K562 (cell line): Measurements from ENCODE around the gene PGAM2.

ENCODE experiments used
- BMI1 ChIP-seq: fragments of 150-350 bp; IDR thresholded peaks from 2 replicates; pipeline ENCODE4 v1.6.1; 2014; ENCODE audit warnings: low read length
- E2F3 ChIP-seq: fragments of 250-450 bp; sonication (Bioruptor Pico); IDR thresholded peaks from 2 replicates; pipeline ENCODE4 v1.4.0; 2020; ENCODE audit warnings: mild to moderate bottlenecking
- EP300 ChIP-seq: IDR thresholded peaks from 2 replicates; pipeline ENCODE4 v1.6.1; 2012; ENCODE audit warnings: low read length, improper control_type of control experiment
- HMG20A ChIP-seq: fragments of 450-650 bp; formaldehyde crosslinking; conservative IDR thresholded peaks from 2 replicates; pipeline ENCODE4 v1.4.0; 2020; ENCODE audit warnings: mild to moderate bottlenecking, mixed read lengths
- MBD2 ChIP-seq: sonication (generic); IDR thresholded peaks from 2 replicates; pipeline ENCODE4 v1.6.1; 2016; ENCODE audit warnings: low read depth, borderline replicate concordance
- MXI1 ChIP-seq: IDR thresholded peaks from 2 replicates; pipeline ENCODE4 v1.6.1; 2011; ENCODE audit warnings: low read depth, mild to moderate bottlenecking, improper control_type of control experiment, low read length
- MYBL2 ChIP-seq, 2 experiments: fragments of 450-650 bp in 1 of 2; sonication (generic) in 1 of 2; formaldehyde crosslinking in 1 of 2; IDR thresholded peaks; 2 replicates each; pipeline versions ENCODE4 v1.6.1 to v1.8.1; 2017 to 2022; ENCODE audit warnings: borderline replicate concordance in 1 of 2, inconsistent platforms in 1 of 2, low read depth in 1 of 2, mild to moderate bottlenecking in 1 of 2, missing genetic modification reagents in 1 of 2, moderate library complexity in 1 of 2
- RAD21 ChIP-seq, 2 experiments: fragments of 250-450 bp in 1 of 2; fragments of 450-650 bp in 1 of 2; sonication (Bioruptor Pico) in 1 of 2; formaldehyde crosslinking in 1 of 2; IDR thresholded peaks in 1 of 2; conservative IDR thresholded peaks in 1 of 2; 2 replicates each; pipeline versions ENCODE4 v1.4.0 to v1.8.0; 2020 to 2022; ENCODE audit warnings: mild to moderate bottlenecking in 2 of 2, moderate library complexity in 1 of 2
- ZBTB1 ChIP-seq: sonication (generic); formaldehyde crosslinking; IDR thresholded peaks from 2 replicates; pipeline ENCODE4 v1.8.1; 2023; ENCODE audit warnings: missing genetic modification reagents, low read depth, mild to moderate bottlenecking, borderline replicate concordance
- ZNF197 ChIP-seq: fragments of 200-800 bp; sonication (Bioruptor generic); IDR thresholded peaks from 2 replicates; pipeline ENCODE4 v1.6.1; 2016; ENCODE audit warnings: low read depth, missing genetic modification characterization, missing compliant biosample characterization
- TF ChIP-seq, protein P1 (sequence below), 3 experiments: IDR thresholded peaks in 2 of 3; conservative IDR thresholded peaks in 1 of 3; 2 replicates each; pipeline ENCODE4 v1.5.1; 2011 to 2012; ENCODE audit warnings: low read length in 3 of 3, mild to moderate bottlenecking in 3 of 3, control low read depth in 2 of 3, improper control_type of control experiment in 1 of 3, inconsistent platforms in 1 of 3, low read depth in 1 of 3, mixed read lengths in 1 of 3, moderate library complexity in 1 of 3; ENCODE audit not compliant: insufficient read depth in 2 of 3
- TF ChIP-seq, protein P2 (sequence below), 2 experiments: fragments of 450-650 bp; IDR thresholded peaks; 2 replicates each; pipeline ENCODE4 v1.6.1; 2016; ENCODE audit warnings: mild to moderate bottlenecking in 2 of 2, borderline replicate concordance in 1 of 2, low read depth in 1 of 2, moderate library complexity in 1 of 2

DNA sequence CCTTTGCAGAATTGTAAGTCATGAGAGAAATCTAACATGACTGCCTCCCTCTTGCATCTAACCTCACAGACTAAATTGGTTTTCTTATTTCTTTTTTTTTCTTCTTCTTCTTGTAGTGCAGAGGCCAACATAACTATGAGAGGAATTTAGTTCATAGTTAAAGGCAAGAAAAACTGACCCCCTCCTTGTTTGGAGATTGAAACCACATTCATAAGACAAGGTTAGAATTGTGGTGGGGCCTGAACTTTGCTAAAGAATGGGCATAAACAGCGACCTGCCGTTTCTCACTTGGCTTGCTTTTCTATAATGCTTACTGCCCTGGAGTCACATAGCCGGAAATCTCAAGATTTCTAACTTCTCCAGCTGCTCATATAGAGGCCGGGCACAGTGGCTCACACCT is 19.3 kb upstream of the PGAM2 start:
- no peak for TF ChIP-seq RAD21 (CRISPR knock-in tag; conservative IDR thresholded peaks at IDR 0.05 in 1 of 2, IDR thresholded peaks at IDR 0.05 in 1 of 2)
- TF ChIP-seq, protein P1, sequence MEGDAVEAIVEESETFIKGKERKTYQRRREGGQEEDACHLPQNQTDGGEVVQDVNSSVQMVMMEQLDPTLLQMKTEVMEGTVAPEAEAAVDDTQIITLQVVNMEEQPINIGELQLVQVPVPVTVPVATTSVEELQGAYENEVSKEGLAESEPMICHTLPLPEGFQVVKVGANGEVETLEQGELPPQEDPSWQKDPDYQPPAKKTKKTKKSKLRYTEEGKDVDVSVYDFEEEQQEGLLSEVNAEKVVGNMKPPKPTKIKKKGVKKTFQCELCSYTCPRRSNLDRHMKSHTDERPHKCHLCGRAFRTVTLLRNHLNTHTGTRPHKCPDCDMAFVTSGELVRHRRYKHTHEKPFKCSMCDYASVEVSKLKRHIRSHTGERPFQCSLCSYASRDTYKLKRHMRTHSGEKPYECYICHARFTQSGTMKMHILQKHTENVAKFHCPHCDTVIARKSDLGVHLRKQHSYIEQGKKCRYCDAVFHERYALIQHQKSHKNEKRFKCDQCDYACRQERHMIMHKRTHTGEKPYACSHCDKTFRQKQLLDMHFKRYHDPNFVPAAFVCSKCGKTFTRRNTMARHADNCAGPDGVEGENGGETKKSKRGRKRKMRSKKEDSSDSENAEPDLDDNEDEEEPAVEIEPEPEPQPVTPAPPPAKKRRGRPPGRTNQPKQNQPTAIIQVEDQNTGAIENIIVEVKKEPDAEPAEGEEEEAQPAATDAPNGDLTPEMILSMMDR (IDR thresholded peaks at IDR 0.05 in 2 of 3, conservative IDR thresholded peaks at IDR 0.05 in 1 of 3; ENCODE audit: insufficient read depth in 2 of 3, low read depth in 1 of 3, low read length in 3 of 3), result no peak
- no peak for TF ChIP-seq ZNF197 (CRISPR knock-in tag)
- TF ChIP-seq HMG20A, result no peak
- no peak for TF ChIP-seq MXI1
- no peak for TF ChIP-seq MBD2
- TF ChIP-seq BMI1, result no peak
- TF ChIP-seq ZBTB1 (CRISPR knock-in tag), result no peak
- TF ChIP-seq MYBL2 (IDR thresholded peaks at IDR 0.05; ENCODE audit: low read depth), result no peak
- TF ChIP-seq MYBL2 (CRISPR knock-in tag; IDR thresholded peaks at IDR 0.05; ENCODE audit: borderline replicate concordance), result no peak
- no peak for TF ChIP-seq E2F3 (CRISPR knock-in tag)
- no peak for TF ChIP-seq EP300
- TF ChIP-seq, protein P2, sequence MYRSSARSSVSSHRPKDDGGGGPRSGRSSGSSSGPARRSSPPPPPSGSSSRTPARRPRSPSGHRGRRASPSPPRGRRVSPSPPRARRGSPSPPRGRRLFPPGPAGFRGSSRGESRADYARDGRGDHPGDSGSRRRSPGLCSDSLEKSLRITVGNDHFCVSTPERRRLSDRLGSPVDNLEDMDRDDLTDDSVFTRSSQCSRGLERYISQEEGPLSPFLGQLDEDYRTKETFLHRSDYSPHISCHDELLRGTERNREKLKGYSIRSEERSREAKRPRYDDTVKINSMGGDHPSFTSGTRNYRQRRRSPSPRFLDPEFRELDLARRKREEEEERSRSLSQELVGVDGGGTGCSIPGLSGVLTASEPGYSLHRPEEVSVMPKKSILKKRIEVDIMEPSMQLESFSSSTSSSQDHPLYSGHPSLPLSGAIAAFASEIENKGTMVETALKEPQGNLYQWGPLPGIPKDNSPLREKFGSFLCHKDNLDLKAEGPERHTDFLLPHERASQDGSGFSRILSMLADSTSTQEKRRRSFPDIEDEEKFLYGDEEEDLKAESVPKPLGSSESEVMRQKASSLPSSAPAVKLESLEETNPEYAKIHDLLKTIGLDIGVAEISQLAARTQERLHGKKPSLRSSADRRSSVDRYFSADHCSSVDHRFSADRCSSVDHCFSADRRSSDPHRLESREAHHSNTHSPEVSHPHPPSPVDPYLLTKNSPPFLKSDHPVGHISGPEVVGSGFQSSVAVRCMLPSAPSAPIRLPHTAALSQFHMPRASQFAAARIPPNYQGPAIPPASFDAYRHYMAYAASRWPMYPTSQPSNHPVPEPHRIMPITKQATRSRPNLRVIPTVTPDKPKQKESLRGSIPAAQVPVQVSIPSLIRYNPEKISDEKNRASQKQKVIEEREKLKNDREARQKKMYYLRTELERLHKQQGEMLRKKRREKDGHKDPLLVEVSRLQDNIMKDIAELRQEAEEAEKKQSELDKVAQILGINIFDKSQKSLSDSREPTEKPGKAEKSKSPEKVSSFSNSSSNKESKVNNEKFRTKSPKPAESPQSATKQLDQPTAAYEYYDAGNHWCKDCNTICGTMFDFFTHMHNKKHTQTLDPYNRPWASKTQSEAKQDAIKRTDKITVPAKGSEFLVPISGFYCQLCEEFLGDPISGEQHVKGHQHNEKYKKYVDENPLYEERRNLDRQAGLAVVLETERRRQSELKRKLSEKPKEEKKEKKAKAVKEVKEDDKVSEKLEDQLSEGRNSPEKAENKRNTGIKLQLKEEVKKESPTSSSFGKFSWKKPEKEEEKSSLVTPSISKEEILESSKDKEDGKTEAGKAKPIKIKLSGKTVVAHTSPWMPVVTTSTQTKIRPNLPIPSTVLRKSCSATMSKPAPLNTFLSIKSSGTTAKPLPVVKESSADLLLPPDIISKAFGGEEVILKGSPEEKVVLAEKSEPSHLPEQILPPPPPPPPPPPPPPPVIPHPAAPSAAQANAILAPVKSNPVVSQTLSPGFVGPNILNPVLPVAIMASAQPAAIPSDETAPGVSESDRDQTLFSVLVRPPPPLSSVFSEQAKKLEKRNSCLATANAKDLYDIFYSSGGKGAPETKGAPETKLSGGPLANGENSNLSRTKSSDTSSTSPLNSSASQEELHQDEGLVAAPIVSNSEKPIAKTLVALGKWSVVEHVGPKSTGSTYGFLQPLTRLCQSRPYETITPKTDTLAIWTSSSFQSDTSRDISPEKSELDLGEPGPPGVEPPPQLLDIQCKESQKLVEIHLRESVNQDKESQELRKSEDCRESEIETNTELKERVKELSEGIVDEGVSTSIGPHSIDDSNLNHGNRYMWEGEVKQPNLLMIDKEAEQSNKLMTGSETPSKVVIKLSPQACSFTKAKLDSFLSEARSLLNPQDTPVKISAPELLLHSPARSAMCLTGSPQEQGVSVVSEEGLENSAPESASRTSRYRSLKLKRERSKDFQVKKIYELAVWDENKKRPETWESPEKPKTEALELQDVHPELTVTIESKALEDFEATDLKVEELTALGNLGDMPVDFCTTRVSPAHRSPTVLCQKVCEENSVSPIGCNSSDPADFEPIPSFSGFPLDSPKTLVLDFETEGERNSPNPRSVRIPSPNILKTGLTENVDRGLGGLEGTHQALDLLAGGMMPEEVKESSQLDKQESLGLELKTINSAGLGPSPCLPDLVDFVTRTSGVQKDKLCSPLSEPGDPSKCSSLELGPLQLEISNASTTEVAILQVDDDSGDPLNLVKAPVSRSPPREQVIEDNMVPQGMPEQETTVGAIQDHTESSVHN (IDR thresholded peaks at IDR 0.05; ENCODE audit: borderline replicate concordance in 1 of 2, low read depth in 1 of 2), result no peak
